Activated CD4-positive, CD25-positive, alpha-beta regulatory T cell treated with anti-CD3 and anti-CD28 coated beads, Interleukin-2, amount 50 U/mL, for 72 hours (primary cell): ENCODE measurements around the gene AQP5.
A peak's percentile ranks its signal among the peaks of the same experiment; 100 is the strongest.

Source experiments
- DNase-seq: peaks from one replicate; pipeline ENCODE4 v3.0.0; 2021

Gene AQP5

DNA sequence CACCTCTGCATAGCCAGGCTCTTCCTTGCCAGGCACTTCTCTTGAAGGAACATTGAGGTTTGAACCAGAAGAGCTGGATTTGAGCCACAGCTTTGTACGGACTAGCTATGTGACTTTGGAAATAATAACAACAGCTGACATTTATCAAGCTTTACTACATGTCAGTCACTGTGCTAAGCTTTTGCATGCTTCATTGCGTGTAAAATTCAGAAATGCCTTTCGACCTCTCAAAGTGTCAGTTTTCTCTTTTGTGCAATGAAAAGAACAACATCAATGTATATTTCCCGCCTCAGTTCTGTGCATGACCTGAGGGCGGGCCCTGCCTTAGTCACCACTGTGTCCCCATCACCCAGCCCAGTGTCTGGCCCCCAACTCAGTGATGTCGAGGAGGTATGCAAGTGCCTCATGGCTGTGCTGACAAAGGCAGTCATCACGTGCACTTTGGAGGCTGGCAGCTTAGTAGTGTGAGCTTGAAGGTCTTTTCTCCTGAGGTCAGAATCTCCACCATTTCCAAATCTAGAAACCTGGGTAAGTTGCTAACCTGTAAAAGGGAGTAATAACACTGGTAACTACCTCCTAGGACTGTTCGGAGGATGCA lies 29.0 kb upstream of the AQP5 start:
- no peak for DNase-seq

DNA sequence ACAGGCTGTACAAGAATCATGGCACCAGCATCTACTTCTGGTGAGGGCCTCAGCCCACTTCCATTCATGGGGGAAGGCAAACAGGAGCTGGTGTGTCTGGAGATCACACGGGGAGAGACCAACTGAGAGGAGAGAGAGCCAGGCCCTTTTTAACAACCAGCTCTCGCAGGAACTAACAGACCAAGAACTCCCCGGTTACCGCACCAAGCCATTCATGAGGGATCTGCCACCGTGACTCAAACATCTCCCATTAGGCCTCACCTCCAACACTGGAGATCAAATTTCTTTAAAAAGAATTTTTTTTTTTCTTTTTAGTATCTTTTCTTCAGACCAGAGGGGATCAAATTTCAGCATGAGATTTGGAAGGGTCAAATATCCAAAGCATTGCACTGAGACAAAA lies 27.9 kb upstream of the AQP5 start:
- no peak for DNase-seq

GRCh38 chr12:49934505-49934904 lies 27.2 kb upstream of the AQP5 start:
- DNase-seq, result no peak

DNA sequence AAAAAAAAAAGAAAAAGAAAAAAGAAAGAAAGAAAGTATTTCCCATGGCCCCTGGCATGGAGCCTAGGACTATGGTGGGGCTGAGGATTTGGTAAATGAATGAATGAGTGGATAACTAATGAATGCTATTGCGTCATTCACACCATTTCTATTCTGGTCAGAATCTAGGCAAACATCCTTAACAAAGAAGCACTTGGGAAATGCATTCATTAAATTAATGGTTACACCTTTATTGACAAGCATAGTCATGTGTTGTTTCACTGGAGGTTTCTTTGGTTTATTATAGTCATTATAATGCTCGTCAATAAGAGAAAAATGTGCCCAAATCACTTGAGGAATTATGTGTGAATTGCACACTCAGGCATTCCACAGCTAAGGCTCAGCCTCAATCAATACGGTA lies 24.7 kb upstream of the AQP5 start:
- no peak for DNase-seq

DNA sequence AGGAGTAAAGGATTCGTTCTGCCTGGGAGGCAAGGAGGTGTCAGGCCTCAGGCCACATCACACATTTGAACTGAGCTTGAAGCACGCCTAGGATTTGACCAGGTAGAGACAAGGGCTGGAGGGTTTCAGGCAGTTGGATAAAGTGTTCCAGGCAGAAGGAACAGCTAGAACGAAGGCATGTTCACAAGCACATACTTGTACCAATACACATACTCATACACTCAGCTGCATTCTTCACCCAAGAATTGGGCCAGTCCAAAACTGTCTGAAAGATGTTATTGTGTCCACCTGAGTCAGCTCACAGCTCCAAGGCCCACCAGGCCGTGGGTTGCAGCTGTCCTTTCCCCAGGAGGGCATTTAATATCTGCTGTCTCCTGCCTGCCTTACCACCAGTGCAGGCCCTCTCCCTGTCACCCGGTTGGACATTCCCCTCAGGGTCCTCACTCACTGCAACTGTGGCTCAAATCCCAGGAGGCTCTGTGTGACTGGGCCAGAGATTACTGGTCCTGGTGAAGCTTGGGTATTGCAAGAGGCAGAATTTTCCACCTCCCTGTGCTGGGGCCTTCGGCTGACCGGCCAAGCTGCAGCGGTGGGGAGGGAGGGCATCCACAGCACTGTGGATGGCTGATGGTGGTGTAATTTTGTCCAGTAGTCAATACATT lies 23.9 kb upstream of the AQP5 start:
- DNase-seq, result no peak

- DNase-seq, result no peak
Observed at GRCh38 chr12:49939307-49939706, 22.4 kb upstream of the AQP5 start.

GRCh38 chr12:49939707-49940106 lies 22.0 kb upstream of the AQP5 start:
- DNase-seq, result peak; percentile 14

GRCh38 chr12:49941556-49942511 lies 19.8 kb upstream of the AQP5 start:
- DNase-seq, result peak; percentile 27

- no peak for DNase-seq
Observed at GRCh38 chr12:49942512-49942893, 19.2 kb upstream of the AQP5 start.

DNA sequence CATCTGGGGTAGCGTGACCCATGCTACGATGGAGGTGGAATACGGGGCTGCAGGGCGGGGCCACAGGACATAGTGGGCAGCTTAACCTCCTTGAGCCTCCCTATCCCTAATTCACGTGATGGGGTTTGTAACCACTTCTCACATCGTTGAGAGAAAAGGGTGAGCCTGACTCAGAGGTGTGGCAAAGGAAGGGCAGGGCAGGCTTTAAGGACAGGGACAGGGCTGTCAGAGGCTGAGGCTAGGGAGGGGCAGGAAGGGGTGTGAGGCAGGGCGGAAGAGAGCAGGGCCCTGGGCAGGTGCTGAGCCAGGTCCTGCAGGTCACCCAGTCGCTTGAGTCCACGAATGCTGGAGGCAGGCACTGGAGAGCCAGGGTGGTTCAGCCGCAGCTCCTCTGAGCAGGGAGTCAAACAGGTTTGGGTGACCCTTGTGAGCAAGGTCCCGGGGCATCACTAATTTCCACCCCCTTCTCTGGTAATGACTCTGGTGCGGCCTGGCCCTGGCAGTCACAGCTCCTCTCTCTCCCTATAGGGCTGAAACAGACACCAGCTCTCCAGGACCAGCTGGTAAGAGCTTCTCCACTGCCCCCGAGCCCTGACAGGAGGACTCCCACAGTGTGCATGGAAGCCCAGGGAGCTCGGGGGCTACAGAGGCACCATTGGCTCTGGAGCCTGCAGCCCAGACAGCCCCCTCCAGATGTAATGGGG lies 18.6 kb upstream of the AQP5 start:
- peak; percentile 29 for DNase-seq

- DNase-seq, result no peak
Observed at GRCh38 chr12:49943625-49943960, 18.1 kb upstream of the AQP5 start.

- DNase-seq, result peak; percentile 29
Observed at GRCh38 chr12:49944046-49944445, 17.6 kb upstream of the AQP5 start.

- peak; percentile 31 for DNase-seq
Observed at GRCh38 chr12:49944718-49945117, 17.0 kb upstream of the AQP5 start.

DNA sequence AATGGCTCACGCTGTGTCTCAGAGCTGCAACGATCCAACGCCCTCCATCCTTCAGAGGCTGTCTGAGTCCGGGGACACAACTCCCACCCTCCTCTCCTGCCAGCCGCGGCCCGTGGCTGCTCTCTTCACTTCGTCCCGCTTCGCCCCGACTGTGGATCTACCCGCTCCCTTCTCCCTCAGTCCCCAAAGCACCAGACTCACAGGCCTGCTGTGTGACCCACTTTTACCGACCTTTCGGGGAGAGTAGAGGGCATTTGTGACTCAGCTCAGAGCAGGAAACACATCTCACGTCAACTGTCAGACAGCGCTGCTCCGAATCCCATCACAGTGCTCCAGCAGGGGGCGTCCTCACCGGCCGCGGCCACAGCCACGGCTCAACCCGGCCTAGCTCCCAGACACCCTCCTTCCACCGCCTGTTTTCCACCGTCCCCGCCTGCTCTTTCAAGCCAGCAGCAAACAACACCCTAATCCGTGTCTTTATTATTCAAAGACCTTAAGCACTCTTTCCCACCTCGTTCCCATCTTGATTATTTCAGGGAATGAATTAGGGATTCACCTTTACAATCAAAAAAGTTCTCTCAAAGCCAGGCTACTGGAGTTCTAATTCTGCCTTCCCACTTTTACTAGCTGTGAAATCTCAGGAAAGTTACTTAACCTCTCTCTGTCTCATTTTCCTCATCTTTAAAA lies 16.1 kb upstream of the AQP5 start:
- DNase-seq, result peak; percentile 91

DNA sequence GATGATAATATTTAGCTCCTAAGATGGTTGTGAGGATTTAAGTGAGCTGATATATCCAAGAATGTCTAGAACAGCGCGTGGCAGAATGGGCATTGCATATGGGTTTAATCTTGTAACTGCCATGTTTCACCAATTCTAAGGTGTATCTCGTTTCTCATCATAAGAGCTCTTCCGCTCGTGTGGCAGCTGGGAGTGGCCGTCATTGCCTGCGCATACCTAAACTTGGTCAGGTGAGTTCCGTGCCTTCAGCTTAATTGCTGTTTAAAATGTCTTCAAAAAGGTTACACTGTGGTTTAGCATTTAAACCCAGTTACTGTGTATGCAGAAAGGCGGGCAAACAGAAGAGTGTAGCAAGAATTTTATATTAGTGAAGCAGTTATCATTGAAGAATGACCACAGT lies 15.6 kb upstream of the AQP5 start:
- DNase-seq, result peak; percentile 51

- DNase-seq, result no peak
Observed at GRCh38 chr12:49946497-49946896, 15.2 kb upstream of the AQP5 start.

DNA sequence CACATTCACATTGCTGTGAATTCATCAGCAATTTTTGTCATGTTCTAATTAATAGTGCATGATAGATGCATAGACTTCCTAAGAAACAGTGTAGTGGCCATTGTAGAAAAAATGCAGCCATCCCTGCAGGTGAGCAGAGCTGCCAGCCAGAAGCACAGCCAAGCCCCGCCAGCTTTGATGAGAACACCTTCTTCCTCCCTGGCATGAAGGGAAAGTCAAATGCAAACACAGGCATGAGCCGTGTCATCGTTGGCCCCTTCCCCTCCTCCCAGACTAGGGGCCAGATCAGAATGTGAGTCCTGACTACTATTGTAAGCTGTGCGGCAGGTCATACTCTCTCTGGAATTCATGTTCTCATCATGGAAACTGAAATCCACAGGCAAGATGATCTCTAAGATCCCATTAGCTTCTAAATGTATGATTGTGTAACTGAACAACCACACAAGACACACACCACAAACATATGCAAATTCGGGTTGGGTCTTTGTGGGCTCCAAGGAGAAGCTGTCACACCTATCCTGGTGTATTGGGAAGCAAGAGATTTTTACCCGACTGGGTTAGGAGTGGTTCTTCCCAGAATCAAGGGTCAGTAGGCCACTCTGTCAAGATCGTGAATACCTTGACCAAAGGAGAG lies 14.0 kb upstream of the AQP5 start:
- no peak for DNase-seq

GRCh38 chr12:49948866-49949845 lies 12.5 kb upstream of the AQP5 start:
- DNase-seq, result no peak

- no peak for DNase-seq
Observed at GRCh38 chr12:49949866-49950265, 11.8 kb upstream of the AQP5 start.

DNA sequence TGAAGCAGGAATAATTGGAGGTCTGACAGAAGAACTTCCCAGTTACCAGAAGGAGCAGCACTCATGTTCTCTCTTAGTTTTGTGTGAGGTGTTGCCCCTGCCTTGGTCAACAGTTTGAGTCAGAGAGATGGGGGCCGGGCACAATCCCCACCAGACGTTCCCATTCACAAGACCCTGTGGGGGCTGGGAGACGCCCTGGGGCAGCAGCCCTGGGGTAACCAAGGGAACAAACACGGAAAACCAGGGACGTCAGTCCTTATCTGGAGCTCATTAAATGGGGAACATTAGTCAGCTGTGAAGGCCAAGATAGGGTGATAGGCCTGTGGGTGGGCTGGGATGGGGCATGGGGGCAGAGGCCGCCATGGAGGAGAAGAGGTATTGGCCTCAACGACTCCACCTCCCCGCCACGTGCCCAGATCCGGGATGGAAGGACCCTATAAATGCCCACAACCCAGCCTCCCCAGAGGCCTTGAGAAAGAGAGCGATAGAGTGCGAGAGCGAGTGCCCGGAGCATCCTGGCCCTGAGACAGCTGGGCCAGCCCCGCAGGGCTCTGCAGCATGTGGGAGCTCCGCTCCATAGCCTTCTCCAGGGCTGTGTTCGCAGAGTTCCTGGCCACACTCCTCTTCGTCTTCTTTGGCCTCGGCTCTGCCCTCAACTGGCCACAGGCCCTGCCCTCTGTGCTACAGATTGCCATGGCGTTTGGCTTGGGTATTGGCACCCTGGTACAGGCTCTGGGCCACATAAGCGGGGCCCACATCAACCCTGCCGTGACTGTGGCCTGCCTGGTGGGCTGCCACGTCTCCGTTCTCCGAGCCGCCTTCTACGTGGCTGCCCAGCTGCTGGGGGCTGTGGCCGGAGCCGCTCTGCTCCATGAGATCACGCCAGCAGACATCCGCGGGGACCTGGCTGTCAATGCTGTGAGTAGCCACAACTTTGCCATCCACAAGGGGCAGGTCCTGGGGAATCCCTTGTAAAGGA lies 11.1 kb upstream of the AQP5 start, which contains the start of gene AQP2:
TSS of gene AQP2 (plus strand) at position 465 of the 979 bp plus-strand sequence. CDS start at position 559, 94 bp downstream.
- DNase-seq, result no peak
